IMR-90 (cell line): Measurements from ENCODE around the gene ATP11A. TPM values are rescaled to one million over a fixed set of nuclear protein-coding genes. Genes with fewer than 3 reads are reported as not detected.
"Not testable (repeated sequence)": the region's sequence is repeated elsewhere in the genome, so short reads cannot be mapped to it uniquely, and the experiment has no call there.

Experiments
- ATAC-seq: fragments of 200-7000 bp; cut with Tn5 transposase; 2 replicates; pipeline ENCODE4 v1.9.1; 2020; ENCODE audit warnings: low read depth, mild to moderate bottlenecking, moderate library complexity
- BruUV-seq: library from RNA; stranded (reverse); fragments of 400-500 nt; replicated peaks from 2 replicates; lab custom pipeline; 2021; lab: Mats Ljungman, UMichigan
- CTCF ChIA-PET: fragments of 300-600 bp; formaldehyde crosslinking; extraction: SDS; loops from one replicate; lab custom pipeline; 2021; ENCODE audit warnings: antibody characterized with exemption; lab: Yijun Ruan, JAX
- POLR2A ChIA-PET: fragments of 300-600 bp; sonication (Branson Sonifier 250); formaldehyde crosslinking; loops from one replicate; lab custom pipeline; 2022; ENCODE audit warnings: antibody characterized with exemption; ENCODE audit not compliant: unreplicated experiment; lab: Charles Lee
- DNase-seq: peaks from one replicate; pipeline ENCODE4 v3.0.0; 2013
- H2AFZ ChIP-seq: replicated peaks from 2 replicates; pipeline ENCODE3; 2013; ENCODE audit warnings: low read length, mild to moderate bottlenecking; ENCODE audit not compliant: poor library complexity
- H2AK5ac ChIP-seq: 2 replicates; pipeline ENCODE4 v1.6.1; 2013; ENCODE audit warnings: low read depth, low read length, inconsistent platforms
- H2AK9ac ChIP-seq: replicated peaks from 2 replicates; pipeline ENCODE3; 2013; ENCODE audit warnings: mild to moderate bottlenecking, low read depth, low read length, moderate library complexity; ENCODE audit not compliant: poor library complexity
- H2BK120ac ChIP-seq: 2 replicates; pipeline ENCODE4 v1.6.1; 2013; ENCODE audit warnings: low read depth, low read length, inconsistent platforms
- H2BK15ac ChIP-seq: 3 replicates; pipeline ENCODE4 v1.6.1; 2013; ENCODE audit warnings: low read depth, low read length, inconsistent platforms
- H2BK20ac ChIP-seq: 2 replicates; pipeline ENCODE4 v1.6.1; 2013; ENCODE audit warnings: low read depth, mild to moderate bottlenecking, inconsistent platforms, low read length, moderate library complexity
- H2BK5ac ChIP-seq: 2 replicates; pipeline ENCODE4 v1.6.1; 2013; ENCODE audit warnings: mild to moderate bottlenecking, low read depth, low read length, inconsistent platforms; ENCODE audit not compliant: poor library complexity, severe bottlenecking
- H3K14ac ChIP-seq: replicated peaks from 2 replicates; pipeline ENCODE4 v1.6.1; 2013; ENCODE audit warnings: low read depth, low read length, inconsistent platforms
- H3K18ac ChIP-seq: 2 replicates; pipeline ENCODE4 v1.6.1; 2013; ENCODE audit warnings: low read depth, low read length, control low read depth
- H3K23ac ChIP-seq: 2 replicates; pipeline ENCODE4 v1.6.1; 2013; ENCODE audit warnings: low read depth, low read length, inconsistent platforms
- H3K27ac ChIP-seq: 2 replicates; pipeline ENCODE4 v1.5.1; 2013; ENCODE audit warnings: mild to moderate bottlenecking, control low read depth, low read length; ENCODE audit not compliant: insufficient read depth
- H3K27me3 ChIP-seq: 2 replicates; pipeline ENCODE4 v1.6.1; 2013; ENCODE audit warnings: low read length; ENCODE audit not compliant: control insufficient read depth, insufficient read depth
- H3K36me3 ChIP-seq: 2 replicates; pipeline ENCODE4 v1.6.1; 2013; ENCODE audit warnings: low read length, mixed read lengths; ENCODE audit not compliant: control insufficient read depth, insufficient read depth
- H3K4ac ChIP-seq: 2 replicates; pipeline ENCODE4 v1.6.1; 2013; ENCODE audit warnings: low read depth, low read length, inconsistent platforms
- H3K4me1 ChIP-seq: 2 replicates; pipeline ENCODE4 v1.6.1; 2013; ENCODE audit warnings: low read length, mixed read lengths; ENCODE audit not compliant: control insufficient read depth, insufficient read depth
- H3K4me2 ChIP-seq: 2 replicates; pipeline ENCODE4 v1.6.1; 2013; ENCODE audit warnings: low read depth, mild to moderate bottlenecking, control low read depth, low read length, moderate library complexity
- H3K4me3 ChIP-seq: 2 replicates; pipeline ENCODE4 v1.5.1; 2013; ENCODE audit warnings: low read depth, mild to moderate bottlenecking, control low read depth, low read length, moderate library complexity; ENCODE audit not compliant: insufficient read depth
- H3K56ac ChIP-seq: 2 replicates; pipeline ENCODE4 v1.6.1; 2013; ENCODE audit warnings: low read length, inconsistent platforms; ENCODE audit not compliant: insufficient read depth; ENCODE audit errors: extremely low read depth
- H3K79me1 ChIP-seq, 2 experiments: 2 replicates each; pipeline ENCODE4 v1.6.1; 2013; ENCODE audit warnings: low read length in 2 of 2, inconsistent platforms in 1 of 2, low read depth in 1 of 2
- H3K9ac ChIP-seq: 2 replicates; pipeline ENCODE4 v1.6.1; 2013; ENCODE audit warnings: low read depth, low read length, control low read depth
- H3K9me1 ChIP-seq: 2 replicates; pipeline ENCODE4 v1.6.1; 2013; ENCODE audit warnings: low read length, inconsistent platforms; ENCODE audit not compliant: insufficient read depth
- H3K9me3 ChIP-seq: 2 replicates; pipeline ENCODE4 v1.6.1; 2013; ENCODE audit warnings: low read length; ENCODE audit not compliant: control insufficient read depth, insufficient read depth
- H4K20me1 ChIP-seq: 2 replicates; pipeline ENCODE4 v1.6.1; 2013; ENCODE audit warnings: low read length, inconsistent platforms; ENCODE audit not compliant: insufficient read depth
- H4K5ac ChIP-seq: 2 replicates; pipeline ENCODE4 v1.6.1; 2013; ENCODE audit warnings: mild to moderate bottlenecking, low read depth, low read length, control low read depth
- H4K8ac ChIP-seq, 2 experiments: 2 replicates each; pipeline ENCODE4 v1.6.1; 2013; ENCODE audit warnings: low read depth in 2 of 2, low read length in 2 of 2, control low read depth in 1 of 2, inconsistent platforms in 1 of 2
- H4K91ac ChIP-seq: 2 replicates; pipeline ENCODE4 v1.6.1; 2013; ENCODE audit warnings: low read depth, low read length, inconsistent platforms; ENCODE audit not compliant: insufficient read depth
- WGBS, 2 experiments: methylation state at CpG; one replicate each; pipeline versions ENCODE4 v1.1.5 to v1.1.7; 2013; ENCODE audit warnings: missing lambda C conversion rate in 2 of 2; ENCODE audit not compliant: insufficient read length in 1 of 2; ENCODE audit errors: extremely low coverage in 2 of 2; 5-methylcytosine and 5-hydroxymethylcytosine counted together
- dilution Hi-C: fragments of 300-500 bp; cut with HindIII; formaldehyde crosslinking; loops from one replicate; pipeline ENCODE4 v1.14.3; 2018; ENCODE audit warnings: low sequenced_read_pairs; ENCODE audit not compliant: unreplicated experiment
- in situ Hi-C: fragments of 300-500 bp; cut with MboI; formaldehyde crosslinking; loops from 3 replicates; pipeline ENCODE4 v1.14.3; 2019; ENCODE audit warnings: low sequenced_read_pairs, inconsistent platforms, mixed read lengths
- intact Hi-C: fragments of 100-400 bp; cut with micrococcal nuclease; formaldehyde crosslinking; loops from 2 replicates; pipeline ENCODE4 v1.10.0; 2022
- polyA plus RNA-seq, 3 experiments: library from polyadenylated mRNA; depleted of rRNA; stranded (reverse); fragments of >200 nt; gene quantifications; 2 replicates each; pipeline ENCODE4 v1.2.3, GENCODE V29; 2012; ENCODE audit warnings: low replicate concordance in 1 of 3
- total RNA-seq: library from RNA; depleted of rRNA; stranded (reverse); fragments of >200 nt; gene quantifications from 2 replicates; pipeline ENCODE4 v1.2.3, GENCODE V29; 2012

ATP11A gene
- total and polyA plus RNA-seq, 2 of the 4 experiments (the other 2 are of a cell fraction) = 8.4 to 12.0 TPM

DNA sequence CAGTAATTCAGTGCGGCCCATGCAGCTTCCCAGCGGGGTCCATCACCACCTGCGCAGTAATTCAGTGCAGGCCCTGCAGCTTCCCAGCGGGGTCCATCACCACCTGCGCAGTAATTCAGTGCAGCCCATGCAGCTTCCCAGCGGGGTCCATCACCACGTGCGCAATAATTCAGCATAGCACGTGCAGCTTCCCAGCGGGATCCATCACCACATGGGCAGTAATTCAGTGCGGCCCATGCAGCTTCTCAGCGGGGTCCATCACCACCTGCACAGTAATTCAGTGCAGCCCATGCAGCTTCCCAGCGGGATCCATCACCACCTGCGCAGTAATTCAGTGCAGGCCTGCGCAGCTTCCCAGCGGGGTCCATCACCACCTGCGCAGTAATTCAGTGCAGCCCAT lies 173.5 kb downstream of the ATP11A start:
- H3K9me1 ChIP-seq, DNase-seq, H2BK20ac ChIP-seq, H3K27ac ChIP-seq, H2AFZ ChIP-seq, H2AK5ac ChIP-seq, H3K9ac ChIP-seq, H3K4ac ChIP-seq, H3K27me3 ChIP-seq, H3K79me1 ChIP-seq, intact Hi-C loops, H2BK5ac ChIP-seq, H3K4me2 ChIP-seq, H3K56ac ChIP-seq, H4K5ac ChIP-seq, BruUV-seq, ATAC-seq, H3K14ac ChIP-seq, H3K4me3 ChIP-seq, H3K4me1 ChIP-seq, H3K23ac ChIP-seq, H3K18ac ChIP-seq, POLR2A ChIA-PET, H2BK120ac ChIP-seq, dilution Hi-C loops, H2AK9ac ChIP-seq, H4K20me1 ChIP-seq, H3K9me3 ChIP-seq, in situ Hi-C loops, CTCF ChIA-PET, H4K8ac ChIP-seq, H2BK15ac ChIP-seq, H4K91ac ChIP-seq: not testable (repeated sequence)
- peaks cover 25% of the 10 kb centered on the region for H3K36me3 ChIP-seq
- 96% methylated on average over 7 of the region's 17 CpGs; no CpG with 5 or more reads in 1 of the 2 experiments for WGBS, 2 experiments

DNA sequence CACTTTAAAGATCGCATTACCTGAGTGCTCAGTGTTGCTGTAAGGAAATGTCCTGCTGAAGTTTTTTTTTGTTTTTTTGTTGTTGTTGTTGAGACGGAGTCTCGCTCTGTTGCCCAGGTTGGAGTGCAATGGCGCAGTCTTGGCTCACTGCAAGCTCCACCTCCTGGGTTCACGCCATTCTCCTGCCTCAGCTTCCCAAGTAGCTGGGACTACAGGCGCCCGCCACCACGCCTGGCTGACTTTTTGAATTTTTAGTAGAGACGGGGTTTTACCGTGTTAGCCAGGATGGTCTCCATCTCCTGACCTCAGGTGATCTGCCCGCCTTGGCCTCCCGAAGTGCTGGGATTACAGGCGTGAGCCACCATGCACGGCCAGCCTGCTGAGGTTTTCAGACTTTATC lies 175.6 kb downstream of the ATP11A start:
- ATAC-seq, H3K9ac ChIP-seq, H3K4me1 ChIP-seq, H2AFZ ChIP-seq, H4K8ac ChIP-seq, H4K91ac ChIP-seq, H2BK5ac ChIP-seq, POLR2A ChIA-PET, H2BK120ac ChIP-seq, H3K27me3 ChIP-seq, H3K14ac ChIP-seq, H3K4me2 ChIP-seq, H3K4me3 ChIP-seq, H3K9me3 ChIP-seq, in situ Hi-C loops, H3K79me1 ChIP-seq, H3K9me1 ChIP-seq, H4K5ac ChIP-seq, H4K20me1 ChIP-seq, H2AK9ac ChIP-seq, H3K23ac ChIP-seq, H2AK5ac ChIP-seq, H2BK15ac ChIP-seq, BruUV-seq, H3K4ac ChIP-seq, intact Hi-C loops, CTCF ChIA-PET, H3K27ac ChIP-seq, H3K56ac ChIP-seq, H2BK20ac ChIP-seq, dilution Hi-C loops, DNase-seq, H3K18ac ChIP-seq: not testable (repeated sequence)
- WGBS, 2 experiments = 86% methylated on average over 7 of the region's 14 CpGs; no CpG with 5 or more reads in 1 of the 2 experiments
- peaks cover 23% of the 10 kb centered on the region for H3K36me3 ChIP-seq
